Gastrocnemius medialis (tissue), 4 donors: ENCODE data around the gene PDE9A.

Experiments
- CTCF ChIP-seq, 5 experiments: fragments of 450-650 bp in 3 of 5; fragments of 200-600 bp in 2 of 5; sonication (generic) in 2 of 5; IDR thresholded peaks in 4 of 5; conservative IDR thresholded peaks in 1 of 5; 1 replicate in 4 of 5; 2 replicates in 1 of 5; pipeline ENCODE4 v1.5.1; 2016 to 2019; ENCODE audit warnings: antibody characterized with exemption in 5 of 5, mild to moderate bottlenecking in 3 of 5, moderate library complexity in 3 of 5
- POLR2A ChIP-seq, 2 donors: fragments of 450-650 bp; IDR thresholded peaks; one replicate each; pipeline ENCODE4 v1.6.1; 2017; ENCODE audit warnings: antibody characterized with exemption in 2 of 2, mild to moderate bottlenecking in 2 of 2, moderate library complexity in 2 of 2

- no peak for TF ChIP-seq CTCF (IDR thresholded peaks at IDR 0.05 in 4 of 5, conservative IDR thresholded peaks at IDR 0.05 in 1 of 5)
- no peak for TF ChIP-seq POLR2A (IDR thresholded peaks at IDR 0.05)
These were observed 16.8 kb downstream of the PDE9A start for GRCh38 chr21:42670058-42670880.
